Stomach smooth muscle (tissue), 2 donors: ENCODE measurements around the gene OPHN1.
"Not testable (repeated sequence)": the region's sequence is repeated elsewhere in the genome, so short reads cannot be mapped to it uniquely, and the experiment has no call there.

ENCODE experiments used
- H3K27ac ChIP-seq: one replicate; pipeline ENCODE4 v1.7.0; 2013; ENCODE audit warnings: mild to moderate bottlenecking, low read length, inconsistent platforms
- H3K27me3 ChIP-seq, 2 donors: one replicate each; pipeline ENCODE4 v1.7.0; 2013; ENCODE audit warnings: low read length in 2 of 2; ENCODE audit not compliant: insufficient read depth in 2 of 2, control insufficient read depth in 1 of 2
- H3K36me3 ChIP-seq, 2 donors: one replicate each; pipeline ENCODE4 v1.7.0; 2013; ENCODE audit warnings: low read length in 2 of 2; ENCODE audit not compliant: control insufficient read depth in 2 of 2, insufficient read depth in 2 of 2
- H3K4me1 ChIP-seq: one replicate; pipeline ENCODE4 v1.7.0; 2013; ENCODE audit warnings: low read length; ENCODE audit not compliant: control insufficient read depth, insufficient read depth
- H3K4me3 ChIP-seq, 2 donors: one replicate each; pipeline ENCODE4 v1.7.0; 2013; ENCODE audit warnings: low read length in 2 of 2
- H3K9ac ChIP-seq, 2 donors: one replicate each; pipeline ENCODE4 v1.7.0; 2013; ENCODE audit warnings: low read length in 2 of 2, mild to moderate bottlenecking in 1 of 2
- H3K9me3 ChIP-seq, 2 donors: one replicate each; pipeline ENCODE4 v1.7.0; 2013; ENCODE audit warnings: low read length in 2 of 2; ENCODE audit not compliant: control insufficient read depth in 2 of 2
- donor health status: healthy.
- donor health status: Pancreatic carcinoma.

The OPHN1 gene

GRCh38 chrX:68372665-68373064 is 60.6 kb downstream of the OPHN1 start:
- Histone ChIP-seq H3K27ac (no peak overlapping the region), H3K9ac (no peak overlapping the region), H3K27me3 (no peaks in the 10 kb centered on the region), H3K36me3 (no peaks in the 10 kb centered on the region), H3K4me3 (no peak overlapping the region), H3K9me3 (no peaks in the 10 kb centered on the region), H3K4me1 (no peaks in the 10 kb centered on the region)

DNA sequence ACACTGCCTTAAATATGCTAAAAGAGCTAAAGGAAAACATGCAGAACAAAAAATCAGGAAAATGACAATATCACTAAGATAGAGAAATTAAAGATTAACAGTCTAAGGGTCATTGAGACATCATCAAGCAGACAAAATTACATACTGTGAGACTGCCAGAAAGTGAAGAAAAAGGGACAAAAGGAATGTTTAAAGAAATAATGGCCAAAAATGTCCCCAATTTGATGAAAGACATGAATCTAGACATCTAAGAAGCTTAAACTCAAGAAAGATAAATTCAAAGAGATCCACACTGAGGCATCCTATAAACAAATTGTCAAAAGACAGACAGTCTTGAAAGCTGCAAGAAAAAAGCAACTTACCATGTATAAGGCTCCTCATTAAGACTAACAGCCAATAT is 63.7 kb downstream of the OPHN1 start:
- Histone ChIP-seq H3K4me1 (no peaks in the 10 kb centered on the region), H3K27ac (no peak overlapping the region), H3K9me3 (no peaks in the 10 kb centered on the region), H3K9ac (no peak overlapping the region), H3K27me3 (no peaks in the 10 kb centered on the region), H3K4me3 (no peak overlapping the region), H3K36me3 (no peaks in the 10 kb centered on the region)

GRCh38 chrX:68365341-68365740 is 68.0 kb downstream of the OPHN1 start:
- Histone ChIP-seq H3K9ac (no peak overlapping the region), H3K4me1 (no peaks in the 10 kb centered on the region), H3K9me3 (no peaks in the 10 kb centered on the region), H3K27ac (no peak overlapping the region), H3K27me3 (no peaks in the 10 kb centered on the region), H3K4me3 (no peak overlapping the region), H3K36me3 (no peaks in the 10 kb centered on the region)

- H3K4me3 ChIP-seq: no peak overlapping the region
- no peaks in the 10 kb centered on the region for H3K9me3 ChIP-seq
- no peaks in the 10 kb centered on the region for H3K27me3 ChIP-seq
- no peak overlapping the region for H3K27ac ChIP-seq
- H3K9ac ChIP-seq: no peak overlapping the region
- no peaks in the 10 kb centered on the region for H3K4me1 ChIP-seq
- H3K36me3 ChIP-seq: no peaks in the 10 kb centered on the region
Observed at GRCh38 chrX:68363984-68364383, 69.3 kb downstream of the OPHN1 start.

DNA sequence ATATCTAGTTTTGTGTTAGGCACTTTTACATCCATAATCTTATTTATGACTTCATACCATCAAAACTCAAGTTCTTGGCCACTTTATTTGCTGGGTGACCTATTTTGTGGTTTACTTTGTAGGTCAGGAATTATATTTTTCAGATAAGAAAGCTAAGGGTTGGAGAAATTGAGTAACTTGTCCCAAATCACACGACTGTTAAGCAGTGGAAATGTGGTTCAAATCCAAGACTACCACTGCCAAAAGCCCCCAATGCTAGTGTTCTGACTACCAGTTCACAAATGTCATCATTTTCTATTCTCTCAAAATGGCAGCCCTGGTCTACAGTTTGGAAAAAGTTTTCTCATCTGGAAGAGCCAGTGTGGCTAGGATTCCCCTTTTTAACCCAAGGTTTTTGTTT is 74.6 kb downstream of the OPHN1 start:
- H3K27ac ChIP-seq: no peak overlapping the region
- H3K36me3 ChIP-seq: no peaks in the 10 kb centered on the region
- H3K9ac ChIP-seq: no peak overlapping the region
- no peaks in the 10 kb centered on the region for H3K27me3 ChIP-seq
- no peaks in the 10 kb centered on the region for H3K9me3 ChIP-seq
- H3K4me1 ChIP-seq: no peaks in the 10 kb centered on the region
- no peak overlapping the region for H3K4me3 ChIP-seq

GRCh38 chrX:68355629-68355920 is 77.7 kb downstream of the OPHN1 start:
- no peaks in the 10 kb centered on the region for H3K36me3 ChIP-seq
- no peak overlapping the region for H3K4me3 ChIP-seq
- no peaks in the 10 kb centered on the region for H3K27me3 ChIP-seq
- no peaks in the 10 kb centered on the region for H3K4me1 ChIP-seq
- no peaks in the 10 kb centered on the region for H3K9me3 ChIP-seq
- no peak overlapping the region for H3K27ac ChIP-seq
- no peak overlapping the region for H3K9ac ChIP-seq

DNA sequence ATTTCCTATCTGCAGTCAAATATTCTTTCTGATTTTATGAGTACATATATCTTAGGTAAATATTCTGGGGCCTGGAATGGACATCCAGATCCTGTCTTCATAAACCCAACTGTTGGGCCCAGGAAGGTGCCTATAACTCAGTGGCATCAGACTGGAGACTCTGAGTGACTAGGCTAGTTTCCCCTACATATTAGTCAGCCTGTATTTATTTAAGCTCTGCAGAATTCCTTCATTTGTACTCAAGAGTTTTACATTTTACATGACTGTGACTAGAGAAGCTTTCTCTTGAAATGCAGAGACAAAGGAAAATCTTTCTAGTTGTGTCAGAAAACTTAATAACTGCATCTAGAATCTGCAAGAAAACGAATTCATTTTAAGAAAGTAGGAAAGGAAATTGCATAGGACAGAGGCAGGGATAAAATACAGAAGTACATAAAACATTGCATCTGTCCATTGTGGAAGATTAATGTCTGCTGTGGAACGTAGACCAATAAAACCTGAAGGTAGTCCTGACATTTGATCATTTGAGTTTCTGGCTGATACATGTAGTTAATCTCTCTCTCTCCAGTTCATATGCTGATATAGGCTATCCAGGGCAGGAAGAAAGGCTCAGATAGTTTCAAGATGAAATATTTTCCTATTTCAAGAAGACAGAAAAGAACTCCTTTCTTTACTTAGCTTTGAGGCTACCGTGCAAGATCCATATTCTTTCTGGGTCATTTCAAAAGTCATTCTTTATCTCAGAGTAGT is 78.2 kb downstream of the OPHN1 start:
- Histone ChIP-seq H3K27me3 (no peaks in the 10 kb centered on the region), H3K4me3 (no peak overlapping the region), H3K36me3 (no peaks in the 10 kb centered on the region), H3K27ac (no peak overlapping the region), H3K9ac (no peak overlapping the region), H3K4me1 (no peaks in the 10 kb centered on the region), H3K9me3 (no peaks in the 10 kb centered on the region)

GRCh38 chrX:68345025-68345424 is 88.3 kb downstream of the OPHN1 start:
- H3K9ac ChIP-seq: no peak overlapping the region
- no peaks in the 10 kb centered on the region for H3K4me1 ChIP-seq
- H3K27ac ChIP-seq: no peak overlapping the region
- peaks cover 0 to 2% of the 10 kb centered on the region in 2 donors for H3K27me3 ChIP-seq
- H3K4me3 ChIP-seq: no peak overlapping the region
- no peaks in the 10 kb centered on the region for H3K36me3 ChIP-seq
- H3K9me3 ChIP-seq: no peaks in the 10 kb centered on the region

DNA sequence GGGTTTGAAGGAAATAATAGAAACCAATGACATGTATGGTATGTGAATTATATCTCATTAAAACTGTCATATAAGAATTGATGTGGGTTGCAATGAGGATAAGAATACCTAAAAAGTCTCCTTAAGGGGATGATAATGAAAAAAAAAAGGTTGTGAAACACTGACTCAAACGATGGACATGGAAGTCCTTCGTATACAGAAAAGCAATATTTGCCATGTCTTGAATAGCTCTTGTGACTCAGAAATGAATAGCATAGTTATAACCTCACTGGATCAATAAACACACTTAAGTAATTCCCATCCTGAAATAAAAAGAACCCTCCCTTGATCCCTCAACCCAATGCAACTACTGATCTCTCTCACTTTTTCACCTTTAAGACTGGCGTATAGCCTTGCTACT is 89.7 kb downstream of the OPHN1 start:
- Histone ChIP-seq H3K9ac (no peak overlapping the region), H3K4me3 (no peak overlapping the region), H3K27me3 (peaks cover 0 to 2% of the 10 kb centered on the region in 2 donors), H3K4me1 (no peaks in the 10 kb centered on the region), H3K9me3 (no peaks in the 10 kb centered on the region), H3K36me3 (no peaks in the 10 kb centered on the region), H3K27ac (no peak overlapping the region)

GRCh38 chrX:68332201-68332731 is 101.0 kb downstream of the OPHN1 start:
- H3K4me1 ChIP-seq: no peaks in the 10 kb centered on the region
- H3K36me3 ChIP-seq: no peaks in the 10 kb centered on the region
- no peaks in the 10 kb centered on the region for H3K27me3 ChIP-seq
- H3K4me3 ChIP-seq: no peak overlapping the region
- no peak overlapping the region for H3K27ac ChIP-seq
- no peaks in the 10 kb centered on the region for H3K9me3 ChIP-seq
- H3K9ac ChIP-seq: no peak overlapping the region

- H3K9ac ChIP-seq, H3K4me1 ChIP-seq, H3K36me3 ChIP-seq: not testable (repeated sequence)
Observed at GRCh38 chrX:68326841-68327240, 106.5 kb downstream of the OPHN1 start.

More at GRCh38 chrX:68326841-68327240, 106.5 kb downstream of the OPHN1 start:
- not testable (repeated sequence) for H3K4me3 ChIP-seq, H3K27ac ChIP-seq, H3K9me3 ChIP-seq, H3K27me3 ChIP-seq
